Anterior cingulate cortex (tissue), 58 donors: ENCODE measurements around the gene C19orf33.
"Not testable (repeated sequence)": the region's sequence is repeated elsewhere in the genome, so short reads cannot be mapped to it uniquely, and the experiment has no call there.

Experiments used
- DNase-seq, 58 donors: peaks; one replicate each; lab custom pipeline; 2025; lab: John Stamatoyannopoulos, UW

C19orf33 gene

DNA sequence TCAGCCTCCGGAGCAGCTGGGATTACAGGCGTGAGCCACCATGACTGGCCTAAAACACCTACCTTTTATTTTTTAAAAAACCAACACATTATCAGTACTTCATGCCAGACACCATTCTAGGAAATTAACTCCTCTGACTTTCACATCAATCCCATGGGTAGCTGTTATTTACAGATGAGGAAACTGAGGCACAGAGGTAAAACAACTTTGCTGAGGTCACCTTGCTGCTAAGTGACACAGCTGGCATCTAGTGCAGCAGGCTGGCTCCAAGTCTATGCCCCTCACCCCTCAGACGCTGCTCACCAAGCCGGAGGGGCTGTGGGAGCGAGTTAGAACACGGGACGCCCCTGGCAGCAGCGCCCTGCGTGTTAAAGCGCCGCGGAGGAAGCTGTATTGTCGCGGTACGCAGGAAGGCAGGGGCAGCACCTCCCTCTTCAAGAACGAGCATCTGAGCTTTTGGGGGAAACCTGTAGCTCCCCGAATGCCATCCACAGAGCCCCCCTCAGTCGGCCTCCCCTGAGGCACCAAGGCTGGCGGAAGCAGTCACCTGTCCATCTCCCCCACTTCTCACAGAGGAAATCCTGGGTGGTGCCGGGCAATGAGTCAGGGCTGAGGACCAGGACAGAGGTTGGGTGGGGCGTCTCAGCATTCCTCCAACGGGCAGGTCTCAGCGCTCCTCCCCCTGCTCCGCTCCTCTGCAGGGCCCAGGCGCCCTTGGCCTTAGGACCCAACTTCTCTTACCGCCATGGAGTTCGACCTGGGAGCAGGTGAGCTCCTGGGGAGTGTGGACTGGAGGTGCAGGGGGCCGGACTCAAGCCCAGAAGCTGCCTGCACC, at the start of gene C19orf33:
Gene C19orf33, plus strand, starts transcription at position 735 of the 835 bp plus-strand sequence. Its CDS starts 11 bp downstream, at position 746.
- DNase-seq: no peak

DNA sequence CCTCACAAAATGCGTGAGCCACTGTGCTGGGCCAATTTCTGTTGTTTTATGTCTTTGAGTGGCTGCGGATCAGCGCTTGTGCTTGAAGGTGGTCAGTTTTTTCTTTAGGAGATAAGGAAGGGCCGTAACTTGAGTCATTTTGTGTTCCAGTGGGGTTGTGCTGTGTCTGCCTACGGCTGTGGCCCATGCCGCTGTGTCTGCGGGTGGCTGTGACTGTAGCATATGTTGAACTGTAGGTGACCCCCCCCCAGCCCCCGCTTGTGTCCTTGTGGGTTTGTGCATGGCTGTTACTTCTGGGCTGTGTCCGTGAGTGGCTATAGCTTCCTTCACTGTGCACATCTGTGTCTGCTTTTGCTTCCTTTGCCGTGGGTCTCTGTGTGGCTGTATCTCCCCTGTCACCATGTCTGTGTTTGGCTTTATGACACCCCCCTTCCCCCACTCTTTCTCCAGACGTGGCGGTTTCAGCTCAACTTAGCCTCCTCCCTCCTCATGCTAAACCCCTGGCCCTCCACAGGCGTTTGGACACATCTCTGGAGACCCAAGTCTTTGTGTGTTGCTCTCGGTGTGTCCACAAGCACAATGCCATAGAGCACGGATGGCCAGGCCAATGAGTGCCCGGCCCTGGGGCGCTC, 48.6 kb upstream of the C19orf33 start:
- DNase-seq: peak in 17 of 58 donors; percentile 11 to 61 (median 32)

DNA sequence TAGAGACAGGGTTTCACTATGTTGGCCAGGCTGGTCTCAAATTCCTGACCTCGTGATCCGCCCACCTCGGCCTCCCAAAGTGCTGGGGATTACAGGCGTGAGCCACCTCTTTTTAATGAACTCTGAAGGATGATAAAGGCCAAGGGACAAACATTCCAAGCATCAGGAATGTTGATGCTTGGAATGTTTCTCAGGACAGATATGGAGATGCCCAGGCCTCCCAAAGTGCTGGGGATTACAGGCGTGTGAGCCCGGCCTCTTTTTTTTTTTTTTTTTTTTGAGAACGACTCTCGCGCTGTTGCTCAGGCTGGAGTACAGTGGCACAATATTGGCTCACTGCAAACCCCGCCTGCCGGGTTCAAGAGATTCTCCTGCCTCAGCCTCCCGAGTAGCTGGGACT, 42.1 kb upstream of the C19orf33 start:
- DNase-seq: not testable (repeated sequence)

DNA sequence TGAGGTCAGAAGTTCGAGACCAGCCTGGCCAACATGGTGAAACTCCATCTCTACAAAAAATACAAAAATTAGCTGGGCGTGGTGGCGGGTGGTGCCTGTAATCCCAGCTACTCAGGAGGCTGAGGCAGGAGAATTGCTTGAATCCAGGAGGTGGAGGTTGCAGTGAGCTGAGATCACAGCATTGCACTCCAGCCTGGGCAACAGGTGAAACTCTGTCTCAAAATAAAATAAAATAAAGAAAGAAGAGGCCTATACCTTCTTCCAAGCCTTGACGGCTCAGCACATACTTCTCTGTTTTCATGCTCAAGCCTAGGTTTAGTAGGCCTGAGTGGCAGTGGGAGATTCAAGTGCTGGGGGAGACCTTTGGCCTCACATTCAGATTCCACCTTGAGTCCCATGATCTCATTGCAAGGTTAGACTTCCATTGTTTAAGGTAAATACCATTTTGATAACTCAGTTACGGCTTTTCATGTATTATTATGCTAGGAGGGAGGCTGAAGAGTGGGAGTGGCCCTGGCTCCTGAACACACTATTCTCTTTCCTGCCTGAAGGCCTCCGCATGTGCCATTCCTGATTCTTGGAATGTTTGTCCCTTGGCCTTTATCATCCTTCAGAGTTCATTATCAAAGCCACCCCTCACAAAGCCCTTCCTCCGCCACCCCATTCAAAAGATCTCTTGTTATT, 41.3 kb upstream of the C19orf33 start:
- no peak for DNase-seq

DNA sequence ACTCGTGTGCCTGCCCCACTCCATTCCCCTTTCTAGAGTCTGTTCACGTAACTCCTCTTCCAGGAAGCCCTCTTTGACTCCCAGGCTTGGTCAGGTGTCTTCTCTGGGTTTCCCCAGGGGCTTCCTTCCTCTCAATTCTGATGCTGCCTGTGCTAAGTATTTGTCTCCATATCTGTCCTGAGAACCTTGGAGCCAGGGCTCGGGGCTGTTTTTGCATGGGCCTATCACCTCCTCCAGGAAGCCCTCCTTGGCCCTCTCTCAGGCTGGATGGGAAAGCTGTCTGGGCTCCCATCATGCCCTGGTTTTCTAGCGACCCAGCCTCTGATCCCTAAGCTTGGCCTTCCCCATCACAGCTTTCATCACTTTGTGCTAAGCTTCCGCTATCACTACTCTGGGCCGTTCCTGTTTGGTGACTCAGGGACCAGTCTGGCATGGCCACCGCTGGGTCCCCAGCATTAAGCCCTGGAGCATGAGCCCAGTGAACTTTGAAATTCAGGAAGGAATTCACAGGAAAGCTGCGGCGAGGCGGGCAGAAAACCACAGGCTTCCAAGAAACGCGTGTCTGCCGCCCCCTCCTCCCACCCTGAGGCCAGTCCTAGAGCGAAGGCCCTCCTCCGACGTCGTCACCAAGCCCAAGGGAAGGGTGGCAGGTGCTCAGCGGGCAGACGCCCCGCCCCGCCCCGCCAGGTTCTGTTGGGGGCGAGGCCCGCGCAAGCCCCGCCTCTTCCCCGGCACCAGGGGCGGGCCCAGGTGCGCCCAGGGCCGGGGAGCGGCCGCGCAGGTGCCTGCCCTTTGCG, 40.2 kb upstream of the C19orf33 start:
- peak in 27 of 58 donors; percentile 16 to 77 (median 51) for DNase-seq

DNA sequence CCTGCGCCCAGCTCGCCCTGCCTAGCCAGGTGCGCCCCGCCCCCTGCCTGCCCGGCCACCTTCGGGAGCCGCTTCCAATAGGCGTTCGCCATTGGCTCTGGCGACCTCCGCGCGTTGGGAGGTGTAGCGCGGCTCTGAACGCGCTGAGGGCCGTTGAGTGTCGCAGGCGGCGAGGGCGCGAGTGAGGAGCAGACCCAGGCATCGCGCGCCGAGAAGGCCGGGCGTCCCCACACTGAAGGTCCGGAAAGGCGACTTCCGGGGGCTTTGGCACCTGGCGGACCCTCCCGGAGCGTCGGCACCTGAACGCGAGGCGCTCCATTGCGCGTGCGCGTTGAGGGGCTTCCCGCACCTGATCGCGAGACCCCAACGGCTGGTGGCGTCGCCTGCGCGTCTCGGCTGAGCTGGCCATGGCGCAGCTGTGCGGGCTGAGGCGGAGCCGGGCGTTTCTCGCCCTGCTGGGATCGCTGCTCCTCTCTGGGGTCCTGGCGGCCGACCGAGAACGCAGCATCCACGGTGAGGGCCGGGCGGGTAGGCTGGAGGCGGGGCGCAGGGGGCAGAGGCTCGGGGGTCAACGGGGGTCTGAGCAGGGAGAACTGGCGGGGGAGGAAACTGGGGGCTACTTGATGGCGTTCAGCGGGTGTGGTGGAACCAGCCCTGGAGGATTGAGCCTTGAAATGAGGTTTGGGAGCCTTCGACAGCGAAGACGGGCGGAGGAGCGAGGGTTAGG, 39.4 kb upstream of the C19orf33 start, which contains the start of gene SPINT2:
Gene SPINT2, plus strand, starts transcription at position 88 of the 727 bp plus-strand sequence. Its CDS starts 320 bp downstream, at position 408.
- peak in 20 of 58 donors; percentile 32 to 77 (median 50) for DNase-seq

DNA sequence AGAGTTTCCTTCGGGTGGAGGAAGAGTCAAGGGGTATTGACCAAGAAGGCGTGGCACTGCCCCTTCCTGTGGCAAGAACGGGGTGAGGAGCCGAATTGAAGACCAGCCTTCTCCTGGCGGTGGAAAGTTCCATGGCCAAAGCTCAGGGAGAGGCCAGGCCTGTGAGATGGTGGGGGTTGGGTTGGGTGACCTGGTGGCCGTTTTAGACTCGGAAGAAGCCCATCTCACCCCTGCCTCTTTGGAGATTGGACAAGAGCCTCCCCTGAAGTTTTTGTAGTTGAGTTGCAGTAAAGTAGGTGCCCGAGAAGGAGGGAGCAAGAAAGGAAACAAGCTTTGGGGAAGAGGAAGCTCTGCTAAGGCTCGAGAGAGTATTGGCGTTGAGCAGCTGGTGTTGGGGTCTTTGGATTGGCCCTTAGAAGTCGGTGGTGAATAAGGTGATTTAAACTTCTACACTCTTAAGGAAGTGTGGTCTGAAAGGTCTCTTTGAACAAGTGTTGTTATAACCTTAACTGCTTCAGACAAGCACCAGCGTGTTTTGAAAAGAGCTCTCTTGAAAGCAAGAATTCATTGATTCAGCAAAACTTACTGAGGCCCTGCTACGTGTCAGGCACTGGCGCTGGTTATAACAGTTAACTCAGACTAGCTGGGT, 38.7 kb upstream of the C19orf33 start:
- peak in 1 of 58 donors; percentile 41 for DNase-seq

DNA sequence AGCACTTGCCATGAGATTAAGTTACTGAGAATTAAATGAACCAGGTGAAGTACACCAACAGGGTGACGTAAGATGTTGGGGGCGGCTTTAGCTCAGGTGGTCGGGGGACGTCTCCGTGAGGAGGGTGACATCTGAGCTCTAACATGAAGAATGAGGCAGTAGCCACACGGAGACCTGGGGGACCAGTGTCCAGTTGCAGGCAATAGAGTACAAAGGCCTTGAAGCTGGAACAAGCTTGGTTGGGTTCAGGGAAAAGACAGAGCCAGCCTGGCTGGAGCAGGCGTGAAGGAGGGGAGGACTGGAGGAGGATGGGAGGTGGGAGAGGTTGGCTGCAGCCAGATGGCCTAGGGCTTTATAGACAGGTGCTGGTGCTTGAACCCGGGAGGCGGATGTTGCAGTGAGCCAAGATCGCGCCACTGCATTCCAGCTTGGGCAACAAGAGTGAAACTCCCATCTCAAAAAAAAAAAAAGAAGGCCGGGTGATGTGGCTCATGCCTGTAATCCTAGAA, 38.1 kb upstream of the C19orf33 start:
- DNase-seq: no peak

DNA sequence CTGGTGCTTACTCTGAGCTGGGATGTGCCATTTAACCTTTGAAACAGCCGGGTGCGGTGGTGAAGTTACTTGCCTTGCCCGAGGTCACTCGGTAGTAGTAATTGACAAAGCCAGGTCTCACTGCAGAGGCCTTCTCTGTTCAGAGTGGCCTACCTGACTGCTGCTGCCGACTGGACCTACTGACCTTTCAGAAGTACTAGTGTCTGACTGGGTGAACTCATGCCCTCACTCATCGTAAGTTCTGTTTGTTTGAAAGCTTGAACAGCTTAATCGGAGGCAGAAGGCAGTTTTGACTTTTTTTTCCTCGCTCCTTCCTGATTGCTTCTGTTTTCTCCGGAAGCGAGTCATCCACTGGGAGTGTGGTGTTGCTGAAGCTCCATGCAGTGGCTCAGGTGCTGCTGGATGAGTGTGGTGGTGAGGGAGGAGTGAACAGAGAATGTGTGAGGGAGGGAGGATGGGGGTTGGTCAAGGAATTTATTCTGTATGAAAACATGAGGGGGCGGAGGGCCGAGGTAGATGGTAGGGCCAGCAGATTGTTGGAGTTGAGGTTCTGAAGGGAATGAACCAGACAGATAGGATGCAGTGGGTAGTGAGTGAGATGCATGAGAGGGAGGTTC, 37.0 kb upstream of the C19orf33 start:
- peak in 1 of 58 donors; percentile 9 for DNase-seq

DNA sequence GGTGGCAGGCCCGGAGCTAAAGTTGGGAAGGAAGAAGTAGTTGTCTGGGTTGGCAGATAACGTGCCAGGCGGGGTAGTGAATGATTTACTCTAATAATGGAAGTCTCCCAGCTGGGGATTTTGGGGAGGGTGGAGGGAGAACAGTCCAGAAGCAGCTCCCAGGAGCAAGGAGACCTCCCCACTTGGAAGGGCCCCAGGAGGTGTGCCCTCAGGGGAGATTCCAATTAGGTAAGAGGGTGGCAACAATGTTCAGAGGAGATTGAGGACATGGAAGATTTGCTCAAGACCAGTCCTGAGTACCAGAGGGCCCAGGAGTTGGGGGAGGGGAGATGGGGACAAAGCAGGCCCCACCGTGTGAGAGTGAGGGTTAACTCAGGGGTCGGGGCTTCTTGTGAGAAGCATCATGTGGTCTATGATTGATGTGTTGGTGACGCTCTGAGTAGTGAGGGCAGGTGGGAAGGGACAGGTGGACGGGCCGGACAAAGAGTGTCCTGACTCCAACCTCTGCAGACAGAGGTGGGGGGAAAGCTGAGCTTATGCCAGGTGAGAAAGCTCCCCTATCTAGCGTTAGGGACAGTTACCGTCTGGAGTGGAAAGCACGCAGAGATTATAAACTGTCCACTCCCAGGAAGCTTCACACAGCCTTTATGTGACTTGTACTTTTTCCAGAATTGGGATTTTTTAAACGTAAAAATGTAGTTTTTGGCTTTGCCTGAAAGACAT, 36.1 kb upstream of the C19orf33 start:
- no peak for DNase-seq

DNA sequence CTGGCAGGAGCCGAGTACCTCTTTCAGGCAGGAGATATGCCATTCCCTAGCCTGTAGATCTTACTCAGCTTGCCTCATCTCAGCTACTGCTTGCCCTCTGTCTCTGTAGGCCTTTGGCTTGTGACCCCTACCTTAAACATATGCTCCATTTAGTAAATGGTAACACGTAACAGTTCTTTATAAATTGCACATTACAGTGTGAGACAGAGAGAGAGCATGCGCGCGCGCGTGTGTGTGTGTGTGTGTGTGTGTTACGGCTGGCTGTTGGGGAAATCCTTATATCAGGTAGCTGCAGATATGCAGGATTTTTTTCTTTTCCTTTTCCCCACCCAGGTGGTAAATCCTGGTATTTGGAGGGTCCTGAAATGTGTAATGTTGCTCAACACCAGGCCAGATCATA, 35.5 kb upstream of the C19orf33 start:
- DNase-seq: no peak

DNA sequence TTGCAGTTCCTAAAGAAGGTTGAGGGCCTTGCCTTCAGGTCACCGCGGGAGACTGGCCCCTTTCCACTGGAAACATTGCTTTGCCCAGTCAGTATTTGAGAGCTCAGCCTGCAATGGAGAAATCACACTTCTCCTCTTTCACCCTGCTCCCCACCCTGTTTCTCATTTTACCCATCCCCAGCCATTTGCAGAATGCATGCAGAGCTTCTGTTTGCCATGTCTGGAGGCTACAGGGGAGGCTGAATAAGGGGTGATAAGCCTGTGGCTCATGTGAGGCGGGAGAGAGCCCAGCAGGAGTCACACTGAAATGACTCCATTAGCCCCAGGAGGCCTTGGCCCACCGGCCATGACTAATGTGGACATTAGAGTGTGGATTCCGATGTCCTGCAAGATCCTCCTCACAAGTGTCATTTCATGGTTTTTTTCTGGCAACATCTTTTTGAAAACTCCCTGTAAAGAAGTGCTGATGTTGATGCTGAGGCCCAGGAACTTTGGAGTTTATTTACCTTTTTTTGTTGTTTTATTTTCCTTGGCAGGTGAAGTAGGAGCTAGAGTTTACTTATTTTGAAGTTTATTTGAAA, 33.4 kb upstream of the C19orf33 start:
- no peak for DNase-seq

DNA sequence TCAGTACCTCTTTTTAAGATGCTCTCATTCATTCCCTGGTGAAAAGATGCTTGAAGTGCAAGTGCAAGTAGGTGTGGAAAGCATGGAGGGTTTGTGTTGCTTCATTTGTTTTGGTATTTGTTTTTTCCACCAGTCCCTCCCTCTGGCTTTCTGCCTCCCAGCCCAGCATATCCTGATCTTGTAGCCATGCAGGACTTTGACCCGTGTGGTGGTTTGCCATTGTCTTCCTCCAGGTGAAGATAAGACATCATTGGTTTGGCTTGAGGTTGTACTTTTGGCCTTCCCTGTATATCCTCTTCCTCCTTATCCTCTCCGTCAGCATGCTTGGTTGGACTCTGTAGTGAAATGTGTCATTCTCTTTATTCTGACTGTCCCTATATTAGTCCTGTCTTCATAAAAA, 30.6 kb upstream of the C19orf33 start:
- no peak for DNase-seq

DNA sequence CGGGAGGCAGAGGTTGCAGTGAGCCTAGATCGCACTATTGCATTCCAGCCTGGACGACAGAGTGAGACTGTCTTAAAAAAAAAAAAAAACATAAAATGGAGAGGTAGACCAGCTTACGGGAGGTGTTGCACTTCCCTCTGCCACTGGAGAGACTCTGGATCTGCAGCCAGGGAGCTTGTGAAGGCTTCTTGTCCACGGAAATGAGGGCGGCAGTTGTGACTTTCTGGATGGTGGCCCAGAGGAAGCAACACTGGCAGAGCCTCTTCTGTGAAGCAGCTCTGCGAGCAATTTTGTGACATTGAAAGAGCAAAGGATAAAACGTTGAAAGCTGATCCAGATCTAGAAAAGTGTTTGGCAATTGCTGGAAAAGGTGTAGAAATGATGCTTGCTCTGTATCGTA, 29.3 kb upstream of the C19orf33 start:
- DNase-seq: peak in 49 of 58 donors; percentile 7 to 84 (median 57)

DNA sequence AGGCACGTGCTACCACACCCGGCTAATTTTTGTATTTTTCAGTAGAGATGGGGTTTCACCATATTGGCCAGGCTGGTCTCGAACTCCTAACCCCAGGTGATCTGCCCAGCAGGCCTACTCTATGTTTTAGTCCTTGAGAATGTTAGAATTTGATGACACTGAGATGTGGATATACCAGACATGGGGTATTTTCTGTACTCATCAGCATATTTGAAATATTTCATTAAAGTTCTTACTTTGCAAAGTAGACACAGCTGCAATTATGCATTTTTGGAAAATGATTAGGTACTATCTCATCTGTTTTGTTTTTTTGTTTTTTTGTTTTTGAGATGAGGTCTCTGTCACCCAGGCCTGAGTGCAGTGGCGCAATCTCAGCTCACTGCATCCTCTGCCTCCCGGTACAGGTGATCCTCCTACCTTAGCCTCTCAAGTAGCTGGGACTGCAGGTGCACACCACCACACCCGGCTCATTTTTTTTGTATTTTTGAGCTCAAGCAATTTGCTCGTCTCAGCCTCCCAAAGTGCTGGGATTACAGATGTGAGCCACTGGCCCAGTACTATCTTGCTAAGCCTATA, 27.0 kb upstream of the C19orf33 start:
- no peak for DNase-seq

DNA sequence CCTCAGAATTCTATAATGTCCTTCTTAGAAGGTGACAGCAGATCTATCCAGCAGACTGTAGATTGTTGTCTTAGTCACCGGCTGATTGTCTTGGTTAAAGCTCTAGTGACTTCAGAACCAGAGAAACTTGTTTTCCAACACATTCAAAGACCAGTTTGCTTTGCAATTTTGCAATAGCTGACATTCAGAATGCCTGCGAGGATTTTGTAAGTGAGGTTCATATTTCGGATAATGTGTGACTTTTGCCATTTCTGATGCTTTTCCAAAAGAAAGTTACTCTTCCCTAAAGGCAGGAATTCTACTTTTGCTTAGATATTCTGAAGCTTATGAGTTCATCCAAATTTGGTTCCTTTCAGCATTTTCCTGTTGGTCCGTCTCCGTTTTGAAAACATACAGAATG, 26.5 kb upstream of the C19orf33 start:
- DNase-seq: no peak
